ENCODE results near the gene RNF43. TPM values are rescaled to one million over a fixed set of nuclear protein-coding genes. Genes with fewer than 3 reads are reported as not detected.

The RNF43 gene
- total and polyA plus RNA-seq, 2 of the 13 experiments (the other 11 are each of a cell fraction or from before 2014, with no cell fraction given) = 31.0 to 53.4 TPM

GRCh38 chr17:58416396-58416795 lies 938 bp downstream of the RNF43 start:
- no TSS peak for BruUV-seq (replicated peaks)
- Histone ChIP-seq H3K4me2 (ENCODE audit: low read depth, low read length) (peak overlapping the region; percentile 87), H3K27me3 (ENCODE audit: control insufficient read depth in 1 of 2, insufficient read depth in 2 of 2, low read length in 2 of 2) (peaks cover 0 to 4% of the 10 kb centered on the region in 2 experiments; a peak in 2 of 5 replicates), H3K9me3 (ENCODE audit: low read length) (no peaks in the 10 kb centered on the region), H3K27ac (ENCODE audit: extremely low read length, insufficient read depth, low read length) (peak overlapping the region; percentile 77), H3K9ac (ENCODE audit: insufficient read depth, low read depth, low read length) (peak overlapping the region; percentile 85), H3K36me3 (replicated peaks in 1 of 2; ENCODE audit: control insufficient read depth in 1 of 2, insufficient read depth in 2 of 2, low read length in 2 of 2) (no peaks in the 10 kb centered on the region; a peak in 1 of 5 replicates), H3K4me1 (ENCODE audit: insufficient read depth, low read length) (peaks cover 26% of the 10 kb centered on the region), H4K20me1 (ENCODE audit: insufficient read depth, low read length) (no peaks in the 10 kb centered on the region), H2AFZ (ENCODE audit: low read length) (no peak overlapping the region), H3K4me3 (replicated peaks in 1 of 3; ENCODE audit: insufficient read depth in 1 of 3, low read depth in 2 of 3, low read length in 3 of 3) (peak overlapping the region; percentile 73 to 88 (median 81)), H3K79me2 (ENCODE audit: insufficient read depth, low read length) (peaks cover 60% of the 10 kb centered on the region)
- DNase-seq (ENCODE audit: low spot score) (no peak), FAIRE-seq (no peak), ATAC-seq (no peak)
- POLR2A ChIA-PET = interaction anchor here (0.8 to 6.1 kb wide), 12 partner anchors 10 to 215 kb away, joined by 3 to 254 read pairs (median 37); partner anchors contain the start of gene SUPT4H1
- 0 out of 2 replicates have a peak, but pooled peaks have one; percentile 14 for TF ChIP-seq TFE3 (CRISPR knock-in tag; IDR thresholded peaks at IDR 0.05)
- TF ChIP-seq AGO2 (optimal IDR thresholded peaks at IDR 0.05; ENCODE audit: low read depth, low read length) = peak; percentile 3
- peak; percentile 24; the same call in 1 of the 2 replicates for TF ChIP-seq POLR2AphosphoS5 (IDR thresholded peaks at IDR 0.05; ENCODE audit: low read depth, low read length)
- TF ChIP-seq ZNF253 (CRISPR knock-in tag; IDR thresholded peaks at IDR 0.05; ENCODE audit: borderline replicate concordance) = no peak
- TF ChIP-seq KLF16 (CRISPR knock-in tag; IDR thresholded peaks at IDR 0.05) = 0 out of 4 replicates have a peak, but pooled peaks of 1 of the 2 experiments have one; percentile 2
- in situ Hi-C loops (cut with HindIII; ENCODE audit: extremely low pct_ligation_motif_present, low pct_unique_long_range_greater_than_20kb) (loop anchor here (5.0 kb wide), 1 partner anchor 54 kb away; no protein-coding TSS in a partner anchor), intact Hi-C loops (cut with micrococcal nuclease; ENCODE audit: unreplicated experiment) (no loop called here)
- WGBS (ENCODE audit: low lambda C conversion rate) = under 1% methylated on average over 4 of the region's 4 CpGs
- CTCF ChIA-PET (ENCODE audit: low intra/inter-chr PET ratio, low total read pairs) = interaction anchor here (1.8 kb wide), 1 partner anchor 25 kb away, joined by 4 read pairs; no protein-coding TSS in a partner anchor
